ENCODE measurements around the gene APOA4. TPM values are rescaled to one million over a fixed set of nuclear protein-coding genes. Genes with fewer than 3 reads are reported as not detected.

Gene APOA4
- total and polyA plus RNA-seq, 2 experiments from 2014 or later = not detected

GRCh38 chr11:116772443-116773202 is 50.5 kb downstream of the APOA4 start, which contains the start of gene BUD13:
TSS of gene BUD13 (minus strand) at chr11:116772987. CDS start at chr11:116772964, 23 bp downstream.
- Mint-ChIP-seq H3K36me3 (ENCODE audit: low read depth) (peaks cover 41% of the 10 kb centered on the region), H3K4me3 (peak within 1 kb of the TSS; percentile 94), H3K27me3 (ENCODE audit: insufficient read depth, low read depth, poor library complexity) (peaks cover 4% of the 10 kb centered on the region), H3K27ac (peak within 1 kb of the TSS; percentile 92), H3K4me1 (peaks cover 20% of the 10 kb centered on the region), H3K9me3 (no peaks in the 10 kb centered on the region)
- Histone ChIP-seq H4K20me1 (replicated peaks; ENCODE audit: insufficient read depth) (no peaks in the 10 kb centered on the region), H3K27me3 (ENCODE audit: insufficient read depth) (no peaks in the 10 kb centered on the region), H3K79me2 (replicated peaks; ENCODE audit: insufficient read depth) (peaks cover 34% of the 10 kb centered on the region), H3K4me3 (peak within 1 kb of the TSS; percentile 76), H2AFZ (peak within 1 kb of the TSS; percentile 92), H3K4me1 (ENCODE audit: insufficient read depth) (peaks cover 20% of the 10 kb centered on the region), H3K27ac (ENCODE audit: low read depth) (peak within 1 kb of the TSS; percentile 91), H3F3A (replicated peaks; ENCODE audit: low read depth) (0 out of 2 replicates have a peak, but pooled peaks cover 5% of the 10 kb centered on the region), H3K4me2 (peak within 1 kb of the TSS; percentile 87), H3K9me2 (ENCODE audit: insufficient read depth) (no peaks in the 10 kb centered on the region), H3K36me3 (ENCODE audit: insufficient read depth) (peaks cover 6% of the 10 kb centered on the region; the same call in 1 of the 2 replicates)
- ATAC-seq (peak; percentile 95), DNase-seq (ENCODE audit: low spot score) (peak; percentile 96)
- no peak for TF ChIP-seq REST (IDR thresholded peaks at IDR 0.05; ENCODE audit: unreplicated experiment)
- TF ChIP-seq CREB1 (CRISPR knock-in tag; IDR thresholded peaks at IDR 0.05; ENCODE audit: low read depth) = peak; percentile 55
- peak; percentile 76 for TF ChIP-seq ETS1 (IDR thresholded peaks at IDR 0.05)
- no peak for TF ChIP-seq JUNB (IDR thresholded peaks at IDR 0.05; ENCODE audit: unreplicated experiment)
- no peak for TF ChIP-seq ZNF462 (CRISPR knock-in tag; IDR thresholded peaks at IDR 0.05)
- TF ChIP-seq CTCF (conservative IDR thresholded peaks at IDR 0.05; ENCODE audit: low read depth in 2 of 2) = no peak
- no peak for TF ChIP-seq EZH2phosphoT487 (IDR thresholded peaks at IDR 0.05; ENCODE audit: unreplicated experiment)
- no peak for TF ChIP-seq NANOG (IDR thresholded peaks at IDR 0.05; ENCODE audit: borderline replicate concordance)
- TF ChIP-seq EZH2 (IDR thresholded peaks at IDR 0.05; ENCODE audit: low read depth, unreplicated experiment) = no peak
- TF ChIP-seq POLR2AphosphoS5 (IDR thresholded peaks at IDR 0.05; ENCODE audit: low read depth) = peak; percentile 78
- no peak for TF ChIP-seq STAT1 (IDR thresholded peaks at IDR 0.05; ENCODE audit: unreplicated experiment)
